B cell (primary cell): ENCODE results near the gene GANC.

Experiments
- CTCF ChIP-seq: fragments of 200-600 bp; IDR thresholded peaks from one replicate; pipeline ENCODE4 v1.8.0; 2022; ENCODE audit warnings: antibody characterized with exemption, mild to moderate bottlenecking
- EZH2 ChIP-seq: IDR thresholded peaks from 2 replicates; pipeline ENCODE4 v1.6.1; 2012; ENCODE audit warnings: borderline replicate concordance, low read depth, mild to moderate bottlenecking, moderate library complexity, low read length; ENCODE audit not compliant: insufficient read depth, poor library complexity, severe bottlenecking

- TF ChIP-seq CTCF (no peak), EZH2 (no peak)
These were observed 105.0 kb downstream of the GANC start for GRCh38 chr15:42378011-42378410.
